DMS153 treated with DMSO at 0.1 percent for 48 hours (cell line): ENCODE measurements around the gene FRMPD2.

Experiments used
- DNase-seq: peaks from one replicate; lab custom pipeline; 2025; ENCODE audit not compliant: unreplicated experiment; lab: John Stamatoyannopoulos, UW

The FRMPD2 gene

DNA sequence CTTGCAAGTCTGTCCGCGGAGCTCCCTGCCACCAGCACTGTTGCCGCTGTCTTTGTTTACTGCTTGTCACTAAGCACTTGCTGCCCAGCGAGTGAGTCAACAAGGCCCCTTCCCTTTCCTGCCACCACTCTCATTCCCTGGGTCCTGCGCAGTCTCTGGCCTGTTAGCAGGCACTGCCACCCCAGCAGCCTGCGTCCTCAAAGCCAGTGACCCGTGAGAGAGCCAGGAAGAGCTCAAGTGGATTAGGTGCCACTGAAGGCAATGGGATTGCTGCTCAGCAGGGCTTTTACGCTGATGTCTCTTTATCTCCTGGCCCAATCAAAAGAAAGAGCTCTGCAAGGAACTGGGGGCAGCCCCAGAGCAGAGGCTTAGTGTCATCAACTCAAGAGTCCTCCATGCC lies at the start of gene FRMPD2:
FRMPD2 (minus strand) TSS at position 61 of the 400 bp plus-strand sequence. CDS start 129 bp downstream, outside the sequence.
- DNase-seq: peak; percentile 19

GRCh38 chr10:48322017-48322416 lies 47.5 kb upstream of the FRMPD2 start:
- DNase-seq: no peak

- no peak for DNase-seq
Measured at GRCh38 chr10:48317321-48317990, 43.0 kb upstream of the FRMPD2 start.

DNA sequence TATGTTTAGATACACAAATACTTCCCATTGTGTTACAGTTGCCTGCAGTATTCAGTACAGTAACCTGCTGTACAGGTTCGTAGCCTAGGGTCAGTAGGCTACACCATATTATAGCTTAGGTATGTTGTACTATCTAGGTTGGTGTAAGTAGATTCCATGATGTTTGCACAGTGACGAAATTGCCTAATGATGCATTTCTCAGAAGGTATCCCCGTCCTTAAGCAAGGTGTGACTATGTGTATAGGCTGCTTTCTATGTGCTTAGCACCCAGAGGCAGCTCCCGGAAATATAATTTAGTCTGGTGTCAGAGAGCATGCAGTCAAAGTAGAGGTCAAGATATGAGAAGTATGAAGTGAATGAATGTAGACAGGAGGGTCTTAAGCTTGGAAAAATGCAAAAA lies 41.7 kb upstream of the FRMPD2 start:
- DNase-seq: no peak

GRCh38 chr10:48314107-48314506 lies 39.6 kb upstream of the FRMPD2 start:
- DNase-seq: no peak

GRCh38 chr10:48309711-48310226 lies 35.3 kb upstream of the FRMPD2 start:
- DNase-seq: no peak

GRCh38 chr10:48307711-48308018 lies 33.2 kb upstream of the FRMPD2 start:
- DNase-seq: no peak

- DNase-seq: no peak
Measured at GRCh38 chr10:48306870-48307710, 32.6 kb upstream of the FRMPD2 start.

DNA sequence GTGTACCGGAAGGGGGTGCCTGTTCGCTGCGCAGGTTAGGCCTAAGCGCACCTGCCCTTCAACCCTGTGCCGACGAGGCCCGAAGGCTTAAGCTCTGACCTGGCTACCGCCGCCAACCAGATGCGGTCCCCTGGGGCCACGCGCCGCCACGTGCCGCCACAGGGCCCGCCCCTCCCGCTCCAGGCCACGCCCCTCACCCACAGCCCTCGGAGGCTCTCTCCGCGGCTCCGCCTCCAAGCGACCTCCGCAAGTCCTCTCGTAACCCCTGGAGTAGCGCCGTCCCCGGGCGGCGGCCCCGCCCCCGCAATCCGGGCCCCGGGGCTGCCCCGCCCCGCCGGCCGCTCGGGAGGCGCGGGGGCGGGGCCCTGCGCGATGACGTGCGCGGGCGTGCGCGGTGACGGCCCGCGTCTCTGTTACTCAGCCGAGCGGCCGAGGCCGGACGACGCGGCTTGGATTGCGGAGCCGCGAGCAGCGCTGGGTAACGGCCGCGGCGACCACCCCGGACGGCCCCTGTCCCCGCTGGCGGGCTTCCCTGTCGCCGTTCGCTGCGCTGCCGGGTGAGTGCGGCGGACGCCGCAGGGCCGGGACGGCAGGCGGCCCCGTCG lies 31.9 kb upstream of the FRMPD2 start, which contains the start of gene MAPK8:
MAPK8 (plus strand) TSS at position 413 of the 605 bp plus-strand sequence. CDS start 94,984 bp downstream, outside the sequence.
- DNase-seq: peak; percentile 88

DNA sequence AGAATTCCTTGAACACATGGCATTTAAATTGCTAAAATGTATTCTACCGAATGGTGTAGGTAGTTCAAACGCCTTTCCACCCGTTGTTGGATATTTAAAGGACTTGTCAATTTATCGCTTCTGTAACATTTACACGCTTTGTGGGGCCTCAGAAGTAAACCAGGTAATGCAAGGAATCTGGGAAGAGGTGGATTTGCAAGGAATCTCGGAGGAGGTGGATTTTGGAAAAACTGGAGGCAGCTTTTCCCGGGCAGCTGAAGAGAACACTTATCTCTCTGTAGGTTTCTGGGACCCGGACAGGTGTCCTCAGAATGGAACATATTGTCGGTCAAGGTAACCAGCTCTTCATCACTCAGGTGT lies 31.4 kb upstream of the FRMPD2 start:
- no peak for DNase-seq

DNA sequence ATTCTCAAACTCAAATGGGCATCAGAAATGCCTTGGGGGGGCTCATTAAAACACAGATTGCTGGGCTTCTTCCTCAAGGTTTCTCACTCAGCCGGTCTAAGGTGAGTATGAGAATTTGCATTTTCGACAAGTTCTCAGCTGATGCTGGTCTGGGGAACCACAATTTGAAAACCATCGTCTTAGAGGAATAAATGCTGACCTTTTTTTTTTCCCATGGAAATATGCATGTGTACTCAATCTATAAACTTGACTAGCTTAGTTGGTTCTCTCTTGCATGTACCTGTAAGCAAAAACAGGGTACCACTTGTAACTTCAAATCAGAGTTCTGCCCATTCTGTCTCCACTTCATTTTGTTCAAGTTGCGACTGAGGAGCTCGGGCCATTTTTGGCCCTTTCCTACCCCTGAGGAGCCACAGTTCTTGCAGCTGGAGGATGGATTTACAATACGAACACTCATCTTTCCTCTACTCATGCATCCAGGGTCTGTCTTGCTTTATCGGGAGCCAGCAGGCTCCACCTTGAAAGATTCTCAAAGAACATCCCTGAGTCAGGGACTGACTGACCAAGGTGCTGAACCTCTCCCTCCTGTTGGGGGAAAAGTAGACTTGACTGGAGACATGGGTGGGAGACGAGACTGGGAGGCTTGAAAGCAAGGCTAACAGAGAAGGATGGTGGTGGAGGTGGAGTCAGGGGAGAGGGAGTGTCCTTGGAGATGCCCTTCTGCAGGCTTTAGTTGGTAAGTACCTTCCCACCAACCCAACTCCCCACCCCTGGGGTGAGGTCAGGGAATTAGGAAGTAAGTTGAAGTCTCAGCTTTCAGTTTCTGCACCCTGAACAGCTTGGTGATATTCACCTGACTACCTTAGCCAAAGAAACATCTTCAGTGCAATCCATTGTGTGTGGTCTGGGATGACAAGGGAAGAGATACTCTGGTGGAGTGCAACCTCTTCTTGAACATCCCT lies 28.3 kb upstream of the FRMPD2 start:
- no peak for DNase-seq

DNA sequence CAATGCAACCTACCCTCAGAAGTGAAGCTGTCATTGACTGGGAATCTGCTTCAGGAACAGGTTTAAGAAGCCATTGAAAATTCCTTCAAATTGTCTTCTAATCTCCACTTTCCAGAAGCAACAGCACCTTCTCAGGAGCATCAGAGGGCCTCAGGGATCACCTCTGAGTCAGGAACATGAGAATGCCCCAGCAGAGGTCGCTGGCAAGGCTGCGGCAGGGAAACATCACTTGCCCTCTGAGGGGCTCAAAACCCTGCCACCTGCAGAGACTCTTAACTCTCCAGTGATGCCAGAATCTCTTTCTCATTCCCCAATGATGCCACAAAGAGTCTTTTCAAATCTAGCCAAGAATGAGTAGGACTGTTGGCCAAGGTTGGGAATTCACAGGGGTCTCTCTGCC lies 26.1 kb upstream of the FRMPD2 start:
- no peak for DNase-seq

- DNase-seq: no peak
Measured at GRCh38 chr10:48299692-48300091, 25.2 kb upstream of the FRMPD2 start.

GRCh38 chr10:48299066-48299465 lies 24.6 kb upstream of the FRMPD2 start:
- DNase-seq: no peak

DNA sequence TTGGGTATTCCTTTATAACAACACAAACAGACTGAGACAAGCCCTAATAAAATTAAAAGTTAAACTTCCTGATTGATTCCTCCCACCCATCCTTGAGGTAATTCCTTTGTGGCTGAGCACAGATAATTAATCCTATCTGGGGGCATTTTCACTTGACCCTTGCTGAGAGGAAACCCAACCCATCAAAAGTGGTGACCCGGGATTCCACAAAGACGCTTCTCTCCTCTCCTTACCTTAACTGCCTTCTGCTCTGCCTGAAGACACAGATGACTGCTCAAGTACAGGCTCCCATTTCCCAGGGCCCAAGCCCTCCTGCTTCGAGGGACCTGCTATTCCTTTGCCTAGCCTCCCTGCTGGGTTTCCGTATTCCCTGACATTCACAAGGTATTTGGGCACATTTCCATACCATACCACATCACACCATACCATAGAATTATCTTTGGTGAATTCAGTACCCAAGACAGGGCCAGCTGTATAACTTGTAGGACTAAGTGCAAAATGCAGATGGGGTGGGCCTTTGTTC lies 22.1 kb upstream of the FRMPD2 start:
- no peak for DNase-seq

DNA sequence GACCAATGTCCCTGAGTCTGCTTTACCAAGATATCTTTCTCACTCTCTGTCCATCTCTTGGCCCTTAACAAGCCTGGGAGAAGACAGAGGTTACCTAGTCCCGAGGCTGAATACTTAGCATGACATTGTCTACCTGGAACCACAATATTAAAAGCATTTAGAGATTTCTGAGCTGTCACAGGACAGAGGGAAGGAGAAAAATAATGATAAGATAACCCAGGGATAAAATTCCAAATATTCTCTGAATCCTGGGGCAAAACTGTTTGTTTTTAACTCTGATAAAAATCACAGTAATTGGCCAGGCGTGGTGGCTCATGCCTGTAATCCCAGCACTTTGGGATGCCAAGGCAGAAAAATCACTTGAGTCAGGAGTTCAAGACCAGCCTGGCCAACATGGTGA lies 19.9 kb upstream of the FRMPD2 start:
- no peak for DNase-seq

GRCh38 chr10:48292616-48293015 lies 18.1 kb upstream of the FRMPD2 start:
- DNase-seq: no peak

DNA sequence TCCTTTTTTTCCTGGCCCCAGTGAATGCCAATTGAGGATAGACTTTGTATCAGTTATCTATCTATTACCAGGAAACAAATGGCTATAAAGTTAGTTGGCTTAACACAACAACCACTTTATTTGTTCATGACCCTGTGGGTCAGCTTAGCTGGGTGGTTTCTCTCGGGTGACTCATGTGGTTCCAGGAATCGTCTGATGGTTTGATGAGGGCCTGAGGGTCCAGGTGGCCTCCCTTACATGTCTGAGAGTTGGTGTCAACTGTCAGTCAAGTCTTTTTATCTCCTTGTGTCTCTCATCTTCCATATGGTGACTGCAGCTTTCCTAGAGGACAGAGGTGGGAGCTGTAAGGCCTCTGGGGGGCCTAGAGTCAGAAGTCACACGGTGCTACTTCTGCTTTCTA lies 16.7 kb upstream of the FRMPD2 start:
- DNase-seq: no peak

DNA sequence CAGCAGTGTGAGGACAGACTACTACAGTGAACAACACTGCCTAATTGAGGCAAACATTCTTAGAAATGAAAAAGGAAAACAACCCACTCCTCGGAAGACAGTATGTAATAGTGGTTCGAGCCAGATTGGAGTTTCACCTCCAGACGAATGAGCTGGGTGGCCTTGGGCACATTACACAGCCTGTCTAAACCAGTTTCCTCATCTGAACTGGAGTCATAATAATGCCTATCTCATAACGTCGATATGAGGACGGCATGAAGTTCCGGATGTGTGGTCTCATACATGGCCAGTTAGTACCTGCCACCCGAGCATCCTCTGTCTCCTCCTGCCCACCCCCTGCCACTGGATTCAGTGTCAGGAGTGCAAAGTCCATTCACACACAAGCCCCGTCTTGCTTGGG lies 15.8 kb upstream of the FRMPD2 start:
- DNase-seq: no peak

GRCh38 chr10:48289501-48290238 lies 15.2 kb upstream of the FRMPD2 start:
- DNase-seq: peak; percentile 36
